ENCODE data around the gene FZD10. TPM values are rescaled to one million over a fixed set of nuclear protein-coding genes. Genes with fewer than 3 reads are reported as not detected.

FZD10 gene
- total and polyA plus RNA-seq, 2 of the 4 experiments (the other 2 are of a cell fraction) = not detected

GRCh38 chr12:130141901-130142683 is 20.2 kb upstream of the FZD10 start:
- Histone ChIP-seq H3K4me2 (ENCODE audit: low read depth, low read length) (no peak overlapping the region), H3K14ac (replicated peaks; ENCODE audit: low read depth, low read length) (no peak overlapping the region), H4K91ac (ENCODE audit: insufficient read depth, low read depth, low read length) (no peak overlapping the region), H4K8ac (ENCODE audit: low read depth in 2 of 2, low read length in 2 of 2) (no peak overlapping the region), H3K56ac (ENCODE audit: extremely low read depth, insufficient read depth, low read length) (no peak overlapping the region), H4K5ac (ENCODE audit: low read depth, low read length) (no peak overlapping the region), H2BK20ac (ENCODE audit: low read depth, low read length) (no peak overlapping the region), H3K27ac (ENCODE audit: insufficient read depth, low read length) (no peak overlapping the region), H3K4ac (ENCODE audit: low read depth, low read length) (no peak overlapping the region), H3K18ac (ENCODE audit: low read depth, low read length) (no peak overlapping the region), H2BK120ac (ENCODE audit: low read depth, low read length) (no peak overlapping the region), H2AK9ac (replicated peaks; ENCODE audit: low read depth, low read length, poor library complexity) (no peak overlapping the region), H3K4me1 (ENCODE audit: control insufficient read depth, insufficient read depth, low read length) (no peaks in the 10 kb centered on the region), H2BK15ac (ENCODE audit: low read depth, low read length) (no peak overlapping the region), H3K4me3 (ENCODE audit: insufficient read depth, low read depth, low read length) (no peak overlapping the region), H3K79me1 (ENCODE audit: low read depth in 1 of 2, low read length in 2 of 2) (no peaks in the 10 kb centered on the region), H3K27me3 (ENCODE audit: control insufficient read depth, insufficient read depth, low read length) (no peaks in the 10 kb centered on the region), H2AK5ac (ENCODE audit: low read depth, low read length) (no peak overlapping the region), H2AFZ (replicated peaks; ENCODE audit: low read length, poor library complexity) (no peak overlapping the region), H3K9ac (ENCODE audit: low read depth, low read length) (no peak overlapping the region), H3K9me1 (ENCODE audit: insufficient read depth, low read length) (no peaks in the 10 kb centered on the region), H3K9me3 (ENCODE audit: control insufficient read depth, insufficient read depth, low read length) (peaks cover 54% of the 10 kb centered on the region), H4K20me1 (ENCODE audit: insufficient read depth, low read length) (no peaks in the 10 kb centered on the region), H3K23ac (ENCODE audit: low read depth, low read length) (no peak overlapping the region), H2BK5ac (ENCODE audit: low read depth, low read length, poor library complexity, severe bottlenecking) (no peak overlapping the region), H3K36me3 (ENCODE audit: control insufficient read depth, insufficient read depth, low read length) (no peaks in the 10 kb centered on the region)
- ChIA-PET CTCF (no interaction called here), POLR2A (ENCODE audit: unreplicated experiment) (no interaction called here)
- no peak for ATAC-seq (ENCODE audit: low read depth)
- dilution Hi-C loops (cut with HindIII; ENCODE audit: low sequenced_read_pairs, unreplicated experiment) = no loop called here
- in situ Hi-C loops (cut with MboI; ENCODE audit: low sequenced_read_pairs) = no loop called here
- DNase-seq = no peak
- intact Hi-C loops (cut with micrococcal nuclease) = no loop called here
- TF ChIP-seq BHLHE40 (IDR thresholded peaks at IDR 0.05; ENCODE audit: low read depth, low read length) = no peak
- TF ChIP-seq MAFK (IDR thresholded peaks at IDR 0.05; ENCODE audit: low read depth, low read length) = no peak
- TF ChIP-seq USF2 (IDR thresholded peaks at IDR 0.05; ENCODE audit: low read depth, low read length) = no peak
- TF ChIP-seq CHD1 (IDR thresholded peaks at IDR 0.05; ENCODE audit: low read depth, low read length) = no peak
- no peak for TF ChIP-seq SMC3 (IDR thresholded peaks at IDR 0.05; ENCODE audit: low read depth, low read length)
- TF ChIP-seq RCOR1 (IDR thresholded peaks at IDR 0.05; ENCODE audit: insufficient replicate concordance, low read length) = no peak
- TF ChIP-seq RAD21 (IDR thresholded peaks at IDR 0.05; ENCODE audit: low read length) = no peak
- TF ChIP-seq MXI1 (IDR thresholded peaks at IDR 0.05; ENCODE audit: borderline replicate concordance, low read depth, low read length) = no peak
- no peak for TF ChIP-seq MAZ (IDR thresholded peaks at IDR 0.05; ENCODE audit: borderline replicate concordance, low read depth, low read length)
- TF ChIP-seq POLR2A (IDR thresholded peaks at IDR 0.05; ENCODE audit: low read depth, low read length) = no peak
- TF ChIP-seq NFE2L2 (IDR thresholded peaks at IDR 0.05; ENCODE audit: low read depth, low read length) = no peak
- no CpG with 5 or more reads among the region's 18 CpGs for WGBS, 2 experiments (ENCODE audit: extremely low coverage in 2 of 2, insufficient read length in 1 of 2)
- BruUV-seq (replicated peaks) = no TSS peak

Data from IMR-90 (cell line).